B cell (primary cell): Measurements from ENCODE around the gene TSBP1. TPM values are rescaled to one million over a fixed set of nuclear protein-coding genes. Genes with fewer than 3 reads are reported as not detected.

ENCODE experiments used
- ATAC-seq: fragments of 200-7000 bp; cut with Tn5 transposase; one replicate; pipeline ENCODE4 v1.10.0; 2021; ENCODE audit warnings: low read depth, mild to moderate bottlenecking, moderate number of reproducible peaks, moderate library complexity
- CTCF ChIA-PET: fragments of 350-600 bp; sonication (Branson Sonifier 250); formaldehyde crosslinking; loops from one replicate; lab custom pipeline; 2021; ENCODE audit warnings: antibody characterized with exemption, inconsistent platforms; lab: Charles Lee
- POLR2A ChIA-PET: fragments of 350-600 bp; sonication (Branson Sonifier 250); formaldehyde crosslinking; loops from one replicate; lab custom pipeline; 2021; ENCODE audit warnings: antibody characterized with exemption; lab: Charles Lee
- DNase-seq: peaks from one replicate; pipeline ENCODE4 v3.0.0; 2013
- H2AFZ ChIP-seq: 2 replicates; pipeline ENCODE4 v1.6.1; 2012; ENCODE audit warnings: mild to moderate bottlenecking, low read depth, low read length; ENCODE audit not compliant: insufficient read depth, poor library complexity, severe bottlenecking
- H3K27ac ChIP-seq, 2 donors: 1 replicate in 1 of 2; 2 replicates in 1 of 2; pipeline ENCODE4 v1.5.1; 2012 to 2013; ENCODE audit warnings: low read length in 2 of 2, mild to moderate bottlenecking in 2 of 2, moderate library complexity in 1 of 2
- H3K27me3 ChIP-seq, 4 experiments: fragments of 200-600 bp in 1 of 4; sonication (generic) in 1 of 4; replicated peaks in 1 of 4; 1 replicate in 2 of 4; 2 replicates in 2 of 4; pipeline versions ENCODE4 v1.6.1 to v1.7.0; 2013 to 2016; ENCODE audit warnings: low read length in 3 of 4, mild to moderate bottlenecking in 2 of 4, mixed read lengths in 1 of 4, moderate library complexity in 1 of 4; ENCODE audit not compliant: insufficient read depth in 4 of 4, control insufficient read depth in 3 of 4; ENCODE audit errors: control extremely low read depth in 1 of 4
- H3K36me3 ChIP-seq, 2 experiments: replicated peaks in 1 of 2; 1 replicate in 1 of 2; 2 replicates in 1 of 2; pipeline versions ENCODE4 v1.6.1 to v1.7.1; 2013; ENCODE audit warnings: low read length in 1 of 2; ENCODE audit not compliant: insufficient read depth in 2 of 2, control insufficient read depth in 1 of 2; ENCODE audit errors: control extremely low read depth in 1 of 2, extremely low read depth in 1 of 2
- H3K4me1 ChIP-seq, 2 donors: fragments of 200-600 bp in 1 of 2; sonication (generic) in 1 of 2; 1 replicate in 1 of 2; 2 replicates in 1 of 2; pipeline versions ENCODE4 v1.5.1 to v1.6.1; 2013 to 2017; ENCODE audit warnings: low read length in 2 of 2; ENCODE audit not compliant: control insufficient read depth in 2 of 2, insufficient read depth in 2 of 2
- H3K4me2 ChIP-seq: replicated peaks from 2 replicates; pipeline ENCODE3; 2012; ENCODE audit warnings: mild to moderate bottlenecking, low read depth, low read length; ENCODE audit not compliant: poor library complexity, severe bottlenecking
- H3K4me3 ChIP-seq, 5 experiments: fragments of 200-600 bp in 1 of 5; sonication (generic) in 1 of 5; 1 replicate in 3 of 5; 2 replicates in 2 of 5; pipeline versions ENCODE4 v1.5.1 to v1.7.0; 2011 to 2016; ENCODE audit warnings: low read length in 4 of 5, mild to moderate bottlenecking in 4 of 5, low read depth in 2 of 5, control low read depth in 1 of 5, moderate library complexity in 1 of 5; ENCODE audit not compliant: insufficient read depth in 1 of 5; ENCODE audit errors: control extremely low read depth in 1 of 5, extremely low read depth in 1 of 5
- H3K79me2 ChIP-seq: fragments of 200-600 bp; sonication (generic); one replicate; pipeline ENCODE4 v1.6.0; 2016; ENCODE audit warnings: low read length; ENCODE audit not compliant: control insufficient read depth, insufficient read depth
- H3K9ac ChIP-seq: fragments of 200-600 bp; sonication (generic); 2 replicates; pipeline ENCODE4 v1.6.1; 2017; ENCODE audit warnings: mild to moderate bottlenecking, low read length, moderate library complexity
- H3K9me3 ChIP-seq, 3 donors: one replicate each; pipeline versions ENCODE4 v1.6.1 to v1.7.1; 2013; ENCODE audit warnings: low read length in 2 of 3; ENCODE audit not compliant: control insufficient read depth in 2 of 3, insufficient read depth in 1 of 3; ENCODE audit errors: control extremely low read depth in 1 of 3
- H4K20me1 ChIP-seq: 2 replicates; pipeline ENCODE4 v1.6.0; 2012; ENCODE audit warnings: mild to moderate bottlenecking, low read length; ENCODE audit not compliant: insufficient read depth, control insufficient read depth, poor library complexity, severe bottlenecking
- H3K27ac Mint-ChIP-seq: one replicate; pipeline ENCODE4 v1.8.0; 2021; ENCODE audit warnings: mixed read lengths
- H3K27me3 Mint-ChIP-seq: one replicate; pipeline ENCODE4 v1.8.0; 2021; ENCODE audit warnings: mixed read lengths
- H3K4me1 Mint-ChIP-seq: one replicate; pipeline ENCODE4 v1.8.0; 2021; ENCODE audit warnings: mixed read lengths
- H3K4me3 Mint-ChIP-seq: one replicate; pipeline ENCODE4 v1.8.0; 2021; ENCODE audit warnings: mixed read lengths
- H3K9me3 Mint-ChIP-seq: one replicate; pipeline ENCODE4 v1.8.0; 2022; ENCODE audit warnings: mixed read lengths; ENCODE audit not compliant: insufficient read depth
- CTCF ChIP-seq: fragments of 200-600 bp; IDR thresholded peaks from one replicate; pipeline ENCODE4 v1.8.0; 2022; ENCODE audit warnings: antibody characterized with exemption, mild to moderate bottlenecking
- EZH2 ChIP-seq: IDR thresholded peaks from 2 replicates; pipeline ENCODE4 v1.6.1; 2012; ENCODE audit warnings: borderline replicate concordance, low read depth, mild to moderate bottlenecking, moderate library complexity, low read length; ENCODE audit not compliant: insufficient read depth, poor library complexity, severe bottlenecking
- WGBS: methylation state at CpG from one replicate; pipeline ENCODE4 v1.1.5; 2013; ENCODE audit warnings: missing lambda C conversion rate; ENCODE audit not compliant: insufficient coverage; 5-methylcytosine and 5-hydroxymethylcytosine counted together
- intact Hi-C: fragments of 100-400 bp; cut with micrococcal nuclease; formaldehyde crosslinking; loops from one replicate; pipeline ENCODE4 v1.10.0; 2022
- polyA plus RNA-seq: library from polyadenylated mRNA; depleted of rRNA; stranded (reverse); fragments of >200 nt; gene quantifications from 2 replicates; pipeline ENCODE4 v1.2.3, GENCODE V29; 2012
- total RNA-seq, 2 donors: library from RNA; stranded (reverse); fragments of 120-200 nt in 1 of 2; gene quantifications; 1 replicate in 1 of 2; 2 replicates in 1 of 2; pipeline versions ENCODE4 v1.2.3 to v1.2.4, GENCODE V29; 2013 to 2022

The TSBP1 gene
- total and polyA plus RNA-seq, 2 donors (not counting 1 experiment from before 2014, with no cell fraction given), result not detected

GRCh38 chr6:32294566-32294965, 77.1 kb downstream of the TSBP1 start:
- no peaks in the 10 kb centered on the region for H3K27me3 ChIP-seq
- Mint-ChIP-seq H3K4me3 (no peak overlapping the region), H3K27ac (no peak overlapping the region), H3K4me1 (peaks cover 27% of the 10 kb centered on the region), H3K27me3 (no peaks in the 10 kb centered on the region), H3K9me3 (no peaks in the 10 kb centered on the region)
- no peaks in the 10 kb centered on the region for H3K9me3 ChIP-seq
- ChIA-PET CTCF (no interaction called here), POLR2A (interaction anchor here (0.6 kb wide), 1 partner anchor 26 kb away, joined by 5 read pairs; no protein-coding TSS in a partner anchor)
- H3K4me1 ChIP-seq, result peaks cover 5 to 8% of the 10 kb centered on the region in 2 donors
- 100% methylated on average over 1 of the region's 2 CpGs for WGBS
- ATAC-seq (no peak), DNase-seq (no peak)
- no peak overlapping the region for H3K4me2 ChIP-seq
- H2AFZ ChIP-seq, result no peak overlapping the region
- no peak overlapping the region for H3K9ac ChIP-seq
- no peaks in the 10 kb centered on the region for H3K36me3 ChIP-seq
- no peak overlapping the region for H3K4me3 ChIP-seq
- H3K27ac ChIP-seq, result no peak overlapping the region
- peaks cover 11% of the 10 kb centered on the region for H3K79me2 ChIP-seq
- intact Hi-C loops, result no loop called here
- TF ChIP-seq CTCF, result no peak
- no peak for TF ChIP-seq EZH2
- H4K20me1 ChIP-seq, result no peaks in the 10 kb centered on the region

GRCh38 chr6:32293695-32294094, 78.0 kb downstream of the TSBP1 start:
- no peaks in the 10 kb centered on the region for H3K9me3 ChIP-seq
- no peak overlapping the region for H3K4me3 Mint-ChIP-seq
- H3K27me3 ChIP-seq, result no peaks in the 10 kb centered on the region
- H3K4me1 Mint-ChIP-seq, result peaks cover 32% of the 10 kb centered on the region
- intact Hi-C loops, result no loop called here
- no peaks in the 10 kb centered on the region for H4K20me1 ChIP-seq
- no peaks in the 10 kb centered on the region for H3K36me3 ChIP-seq
- TF ChIP-seq CTCF (no peak), EZH2 (no peak)
- DNase-seq (no peak), ATAC-seq (no peak)
- POLR2A ChIA-PET, result no interaction called here
- H2AFZ ChIP-seq, result no peak overlapping the region
- H3K27me3 Mint-ChIP-seq, result no peaks in the 10 kb centered on the region
- no peak overlapping the region for H3K4me2 ChIP-seq
- CTCF ChIA-PET, result no interaction called here
- H3K4me1 ChIP-seq, result peaks cover 5 to 8% of the 10 kb centered on the region in 2 donors
- no peaks in the 10 kb centered on the region for H3K9me3 Mint-ChIP-seq
- no CpG with 5 or more reads among the region's 4 CpGs for WGBS
- no peak overlapping the region for H3K27ac ChIP-seq
- H3K9ac ChIP-seq, result no peak overlapping the region
- H3K27ac Mint-ChIP-seq, result no peak overlapping the region
- no peak overlapping the region for H3K4me3 ChIP-seq
- peaks cover 11% of the 10 kb centered on the region for H3K79me2 ChIP-seq
